GM19193 (cell line): Measurements from ENCODE around the gene SMU1.

Experiments used
- POLR2A ChIP-seq: IDR thresholded peaks from 4 replicates; pipeline ENCODE4 v1.6.1; 2011; ENCODE audit not compliant: insufficient read depth, insufficient read length; ENCODE audit errors: extremely low read depth

SMU1 gene

GRCh38 chr9:33108472-33108871 lies 32.0 kb upstream of the SMU1 start:
- peak; percentile 28 for TF ChIP-seq POLR2A

GRCh38 chr9:33107762-33108161 lies 31.3 kb upstream of the SMU1 start:
- peak; percentile 18 for TF ChIP-seq POLR2A

GRCh38 chr9:33106827-33107621 lies 30.6 kb upstream of the SMU1 start:
- no peak for TF ChIP-seq POLR2A

DNA sequence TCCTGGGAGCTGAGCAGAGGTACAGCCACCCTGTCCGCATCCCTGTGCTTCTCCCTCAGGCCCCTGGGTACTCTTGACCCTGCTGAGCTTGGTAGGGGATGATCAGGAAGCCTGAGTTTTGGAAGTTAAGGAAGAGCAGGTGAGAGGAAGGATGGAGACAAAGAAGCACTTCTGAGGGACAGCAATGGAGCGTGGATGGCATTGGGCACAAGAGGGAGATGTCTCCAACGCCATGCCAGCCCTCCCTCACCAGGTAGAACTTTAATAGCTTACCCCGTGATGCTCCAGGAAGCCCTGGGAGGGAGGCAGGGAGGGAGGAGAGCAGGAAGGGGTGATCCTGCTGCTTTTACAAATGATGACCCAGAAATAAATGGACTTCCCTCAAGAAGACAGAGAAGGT lies 29.9 kb upstream of the SMU1 start:
- TF ChIP-seq POLR2A = no peak

DNA sequence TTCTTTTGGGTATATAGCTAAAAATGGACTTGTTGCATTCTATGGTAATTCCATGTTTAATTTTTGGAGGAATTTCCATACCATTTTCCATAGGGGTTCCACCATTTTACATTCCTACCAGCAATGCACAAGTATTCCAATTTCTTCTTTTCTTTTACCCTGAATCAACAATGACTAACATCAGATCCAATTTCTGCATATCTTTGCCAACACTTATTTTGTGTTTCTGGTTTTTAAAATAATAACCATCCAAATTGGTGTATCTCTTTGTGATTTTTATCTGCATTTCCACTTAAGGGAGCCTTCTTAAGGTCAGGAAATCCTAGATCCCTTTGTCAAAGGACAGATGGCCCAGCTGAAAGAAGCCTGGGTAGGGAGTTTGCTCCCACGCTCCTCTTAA lies 29.5 kb upstream of the SMU1 start:
- no peak for TF ChIP-seq POLR2A

DNA sequence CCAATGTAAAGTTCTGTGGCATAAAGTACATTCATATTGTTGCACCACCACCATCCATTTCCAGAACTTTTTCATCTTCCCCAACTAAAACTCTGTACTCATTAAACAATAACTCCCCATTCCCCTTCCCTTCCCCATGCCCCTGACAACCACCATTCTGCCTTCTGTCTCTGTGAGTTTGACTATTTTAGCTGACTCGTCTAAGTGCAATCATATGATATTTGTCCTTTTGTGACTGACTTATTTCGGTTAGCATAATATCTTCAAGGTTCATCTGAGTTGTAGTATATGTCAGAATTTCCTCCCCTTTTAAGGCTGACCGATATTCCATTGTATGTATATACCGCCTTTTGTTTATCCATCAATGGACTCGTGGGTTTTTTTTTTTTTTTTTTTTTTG lies 29.0 kb upstream of the SMU1 start:
- no peak for TF ChIP-seq POLR2A

GRCh38 chr9:33104401-33104800 lies 27.9 kb upstream of the SMU1 start:
- TF ChIP-seq POLR2A = no peak

DNA sequence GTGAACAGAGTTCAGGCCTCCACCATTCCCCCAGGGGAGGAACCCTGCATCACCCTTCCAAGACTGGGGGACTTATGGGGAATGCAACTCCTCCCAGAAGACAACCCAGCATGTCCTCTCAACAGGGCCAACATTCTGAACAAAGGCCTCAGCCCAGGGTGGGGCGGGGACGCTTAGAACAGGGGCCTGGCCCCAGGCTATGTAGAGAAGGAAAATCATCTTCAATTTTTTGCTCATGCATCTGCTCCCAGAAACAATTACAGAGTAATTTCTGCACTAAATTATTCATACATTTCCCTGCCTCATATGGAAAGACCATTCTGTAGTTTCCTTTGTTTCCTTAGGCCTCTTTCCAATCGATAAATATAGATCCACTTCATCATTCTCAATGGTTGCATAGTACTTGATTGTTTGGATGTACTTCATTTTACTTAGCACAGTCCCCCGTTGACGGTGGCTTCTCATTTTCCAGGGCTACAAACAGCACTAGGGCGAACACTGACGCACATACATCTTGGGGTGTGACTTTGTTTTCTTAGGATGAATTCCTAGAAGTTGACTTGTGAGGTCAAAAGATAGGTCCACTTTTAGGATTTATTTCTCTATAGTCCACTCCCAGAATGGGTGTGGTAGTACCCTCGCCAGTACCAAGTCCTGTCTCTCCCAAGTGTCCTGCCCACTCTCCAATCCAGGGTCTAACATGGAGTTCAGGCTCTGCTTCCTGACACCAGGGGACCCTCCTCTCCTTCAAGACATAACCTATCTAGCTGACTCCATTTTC lies 27.2 kb upstream of the SMU1 start:
- no peak for TF ChIP-seq POLR2A

- no peak for TF ChIP-seq POLR2A
Observed at GRCh38 chr9:33102551-33103210, 26.2 kb upstream of the SMU1 start.

GRCh38 chr9:33101104-33101951 lies 24.9 kb upstream of the SMU1 start:
- no peak for TF ChIP-seq POLR2A

GRCh38 chr9:33099754-33100153 lies 23.3 kb upstream of the SMU1 start:
- TF ChIP-seq POLR2A = no peak

DNA sequence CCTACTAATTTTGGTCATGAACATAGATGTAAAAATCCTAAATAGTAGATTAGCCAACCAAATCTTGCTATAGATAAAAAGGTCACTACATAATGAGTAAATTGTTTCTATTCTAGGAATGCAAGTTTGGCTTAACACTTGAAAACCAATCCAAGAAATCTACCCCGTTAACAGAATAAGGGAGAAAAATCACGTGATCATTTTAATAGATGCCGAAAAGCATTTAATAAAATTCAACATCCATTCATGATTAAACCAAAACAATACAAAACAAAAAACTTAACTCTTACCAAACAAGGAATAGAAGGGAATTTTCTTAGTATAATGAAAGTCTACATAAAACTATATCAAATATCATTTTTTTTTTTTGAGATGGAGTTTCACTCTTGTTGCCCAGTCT lies 20.7 kb upstream of the SMU1 start:
- TF ChIP-seq POLR2A = no peak

GRCh38 chr9:33092634-33093033 lies 16.2 kb upstream of the SMU1 start:
- TF ChIP-seq POLR2A = no peak

- TF ChIP-seq POLR2A = no peak
Observed at GRCh38 chr9:33082538-33083326, 6.3 kb upstream of the SMU1 start.
